Activated CD4-positive, alpha-beta memory T cell treated with anti-CD3 and anti-CD28 coated beads, Interleukin-2, amount 10 ng/mL, durations not matched to agents 7 days and 5 days (primary cell): Measurements from ENCODE around the gene PLK1. TPM values are rescaled to one million over a fixed set of nuclear protein-coding genes. Genes with fewer than 3 reads are reported as not detected.

Experiments used
- CTCF ChIA-PET: fragments of 350-600 bp; sonication (Branson Sonifier 250); formaldehyde crosslinking; loops from one replicate; lab custom pipeline; 2021; ENCODE audit warnings: antibody characterized with exemption, inconsistent platforms; lab: Charles Lee
- POLR2A ChIA-PET: fragments of 350-600 bp; sonication (Branson Sonifier 250); formaldehyde crosslinking; loops from one replicate; lab custom pipeline; 2021; ENCODE audit warnings: antibody characterized with exemption; lab: Charles Lee
- DNase-seq: peaks from one replicate; pipeline ENCODE4 v3.0.0-alpha.2; 2020
- H3K27ac Mint-ChIP-seq: one replicate; pipeline ENCODE4 v1.8.0; 2021; ENCODE audit warnings: mild to moderate bottlenecking, mixed read lengths
- H3K27me3 Mint-ChIP-seq: one replicate; pipeline ENCODE4 v1.8.0; 2021; ENCODE audit warnings: mixed read lengths
- H3K36me3 Mint-ChIP-seq: one replicate; pipeline ENCODE4 v1.8.0; 2021; ENCODE audit warnings: low read depth, mixed read lengths
- H3K4me1 Mint-ChIP-seq: one replicate; pipeline ENCODE4 v1.8.0; 2021; ENCODE audit warnings: mixed read lengths
- H3K4me3 Mint-ChIP-seq: one replicate; pipeline ENCODE4 v1.8.0; 2021; ENCODE audit warnings: mild to moderate bottlenecking, mixed read lengths
- H3K9me3 Mint-ChIP-seq: one replicate; pipeline ENCODE4 v1.8.0; 2021; ENCODE audit warnings: mixed read lengths
- total RNA-seq, 2 experiments: library from RNA; stranded (reverse); gene quantifications; one replicate each; pipeline ENCODE4 v1.2.3, GENCODE V29; 2021

Gene PLK1
- total RNA-seq, 2 experiments from 2014 or later = 102 to 104 TPM

GRCh38 chr16:23666571-23667354 lies 11.9 kb upstream of the PLK1 start:
- no peak for DNase-seq
- H3K27me3 Mint-ChIP-seq = no peaks in the 10 kb centered on the region
- CTCF ChIA-PET = interaction anchor here (0.8 kb wide), 1 partner anchor 16 kb away, joined by 3 read pairs; no protein-coding TSS in a partner anchor
- H3K9me3 Mint-ChIP-seq = no peaks in the 10 kb centered on the region
- POLR2A ChIA-PET = interaction anchor here (0.6 to 4.7 kb wide), 2 partner anchors 12 to 26 kb away, joined by 3 to 39 read pairs; partner anchors contain the start of genes DCTN5, PALB2 and PLK1
- peaks cover 88% of the 10 kb centered on the region for H3K36me3 Mint-ChIP-seq
- no peak overlapping the region for H3K4me3 Mint-ChIP-seq
- peaks cover 35% of the 10 kb centered on the region for H3K4me1 Mint-ChIP-seq
- no peak overlapping the region for H3K27ac Mint-ChIP-seq

GRCh38 chr16:23667355-23667659 lies 11.4 kb upstream of the PLK1 start:
- Mint-ChIP-seq H3K4me1 (peaks cover 35% of the 10 kb centered on the region), H3K36me3 (peaks cover 88% of the 10 kb centered on the region), H3K9me3 (no peaks in the 10 kb centered on the region), H3K27me3 (no peaks in the 10 kb centered on the region), H3K27ac (no peak overlapping the region), H3K4me3 (no peak overlapping the region)
- DNase-seq = no peak
- CTCF ChIA-PET = interaction anchor here (0.8 kb wide), 1 partner anchor 17 kb away, joined by 3 read pairs; no protein-coding TSS in a partner anchor
- POLR2A ChIA-PET = interaction anchor here (1.3 to 4.7 kb wide), 2 partner anchors 12 to 159 kb away, joined by 3 to 39 read pairs; partner anchors contain the start of gene PLK1

GRCh38 chr16:23668225-23668624 lies 10.5 kb upstream of the PLK1 start:
- CTCF ChIA-PET = interaction anchor here (0.6 to 2.6 kb wide), 3 partner anchors 11 to 68 kb away, joined by 3 to 12 read pairs (median 7); partner anchors contain the start of gene PLK1
- no peak for DNase-seq
- H3K4me1 Mint-ChIP-seq = peaks cover 32% of the 10 kb centered on the region
- no peaks in the 10 kb centered on the region for H3K27me3 Mint-ChIP-seq
- no peak overlapping the region for H3K27ac Mint-ChIP-seq
- H3K9me3 Mint-ChIP-seq = no peaks in the 10 kb centered on the region
- no peak overlapping the region for H3K4me3 Mint-ChIP-seq
- peaks cover 80% of the 10 kb centered on the region for H3K36me3 Mint-ChIP-seq
- POLR2A ChIA-PET = interaction anchor here (1.3 to 4.7 kb wide), 2 partner anchors 11 to 160 kb away, joined by 3 to 39 read pairs; partner anchors contain the start of gene PLK1

- Mint-ChIP-seq H3K27ac (no peak overlapping the region), H3K9me3 (no peaks in the 10 kb centered on the region), H3K36me3 (peaks cover 82% of the 10 kb centered on the region), H3K4me3 (no peak overlapping the region), H3K27me3 (no peaks in the 10 kb centered on the region), H3K4me1 (peaks cover 28% of the 10 kb centered on the region)
- ChIA-PET POLR2A (interaction anchor here (4.7 kb wide), 1 partner anchor 10 kb away, joined by 39 read pairs; the partner anchor contains the start of gene PLK1), CTCF (interaction anchor here (1.4 to 2.6 kb wide), 3 partner anchors 10 to 29 kb away, joined by 5 to 12 read pairs (median 7); partner anchors contain the start of gene PLK1)
- DNase-seq = no peak
Measured at GRCh38 chr16:23668873-23669272, 9.8 kb upstream of the PLK1 start.

- Mint-ChIP-seq H3K9me3 (no peaks in the 10 kb centered on the region), H3K4me1 (peaks cover 27% of the 10 kb centered on the region), H3K36me3 (peaks cover 73% of the 10 kb centered on the region), H3K4me3 (no peak overlapping the region), H3K27ac (peak overlapping the region; percentile 70), H3K27me3 (no peaks in the 10 kb centered on the region)
- DNase-seq = peak; percentile 78
- ChIA-PET POLR2A (interaction anchor here (0.7 to 4.7 kb wide), 7 partner anchors 9 to 166 kb away, joined by 3 to 39 read pairs (median 3); partner anchors contain the start of genes DCTN5, PALB2 and PLK1), CTCF (interaction anchor here (1.4 to 2.6 kb wide), 4 partner anchors 9 to 57 kb away, joined by 3 to 12 read pairs (median 6); partner anchors contain the start of gene PLK1)
Measured at GRCh38 chr16:23670137-23670776, 8.4 kb upstream of the PLK1 start.

GRCh38 chr16:23673971-23674614 lies 4.6 kb upstream of the PLK1 start:
- CTCF ChIA-PET = interaction anchor here (0.5 kb wide), 1 partner anchor 1137 kb away, joined by 4 read pairs; no protein-coding TSS in a partner anchor
- Mint-ChIP-seq H3K27ac (no peak overlapping the region), H3K9me3 (no peaks in the 10 kb centered on the region), H3K4me1 (peaks cover 36% of the 10 kb centered on the region), H3K4me3 (no peak overlapping the region), H3K27me3 (no peaks in the 10 kb centered on the region), H3K36me3 (peaks cover 39% of the 10 kb centered on the region)
- POLR2A ChIA-PET = interaction anchor here (1.0 kb wide), 1 partner anchor 12 kb away, joined by 3 read pairs; no protein-coding TSS in a partner anchor
- DNase-seq = no peak

GRCh38 chr16:23676924-23677480 lies 1.7 kb upstream of the PLK1 start:
- ChIA-PET CTCF (interaction anchor here (0.8 to 2.7 kb wide), 3 partner anchors 26 to 119 kb away, joined by 3 to 10 read pairs (median 3); partner anchors contain the start of genes EARS2 and UBFD1), POLR2A (interaction anchor here (0.8 to 4.9 kb wide), 6 partner anchors 8 to 36 kb away, joined by 3 to 39 read pairs (median 16); partner anchors contain the start of genes DCTN5 and PALB2)
- peak overlapping the region; percentile 21 for H3K4me3 Mint-ChIP-seq
- H3K4me1 Mint-ChIP-seq = peaks cover 42% of the 10 kb centered on the region
- H3K36me3 Mint-ChIP-seq = peaks cover 46% of the 10 kb centered on the region
- no peaks in the 10 kb centered on the region for H3K9me3 Mint-ChIP-seq
- DNase-seq = no peak
- H3K27me3 Mint-ChIP-seq = no peaks in the 10 kb centered on the region
- no peak overlapping the region for H3K27ac Mint-ChIP-seq

- Mint-ChIP-seq H3K4me3 (peak overlapping the region; percentile 97), H3K27ac (peak overlapping the region; percentile 78), H3K9me3 (no peaks in the 10 kb centered on the region), H3K4me1 (peaks cover 45% of the 10 kb centered on the region), H3K27me3 (no peaks in the 10 kb centered on the region), H3K36me3 (peaks cover 47% of the 10 kb centered on the region)
- ChIA-PET CTCF (interaction anchor here (0.5 to 2.7 kb wide), 7 partner anchors 10 to 372 kb away, joined by 3 to 12 read pairs (median 4); partner anchors contain the start of genes EARS2 and UBFD1), POLR2A (interaction anchor here (0.6 to 4.9 kb wide), 10 partner anchors 11 to 419 kb away, joined by 3 to 39 read pairs (median 3); partner anchors contain the start of genes DCTN5, GGA2 and PALB2)
- DNase-seq = peak; percentile 42
Measured at GRCh38 chr16:23679274-23679985, 741 bp downstream of the PLK1 start.

- Mint-ChIP-seq H3K9me3 (no peaks in the 10 kb centered on the region), H3K4me1 (peaks cover 46% of the 10 kb centered on the region), H3K4me3 (peak overlapping the region; percentile 97), H3K36me3 (peaks cover 50% of the 10 kb centered on the region), H3K27me3 (no peaks in the 10 kb centered on the region), H3K27ac (peak overlapping the region; percentile 5)
- POLR2A ChIA-PET = interaction anchor here (1.1 to 4.9 kb wide), 4 partner anchors 11 to 39 kb away, joined by 3 to 39 read pairs (median 33); partner anchors contain the start of genes DCTN5 and PALB2
- CTCF ChIA-PET = interaction anchor here (2.1 to 2.7 kb wide), 2 partner anchors 11 to 122 kb away, joined by 10 to 12 read pairs; partner anchors contain the start of genes EARS2 and UBFD1
- DNase-seq = no peak
Measured at GRCh38 chr16:23679986-23680336, 1.3 kb downstream of the PLK1 start.

- H3K9me3 Mint-ChIP-seq = no peaks in the 10 kb centered on the region
- ChIA-PET POLR2A (interaction anchor here (1.0 kb wide), 1 partner anchor 12 kb away, joined by 3 read pairs; no protein-coding TSS in a partner anchor), CTCF (no interaction called here)
- no peak overlapping the region for H3K4me3 Mint-ChIP-seq
- H3K27ac Mint-ChIP-seq = peak overlapping the region; percentile 45
- peaks cover 47% of the 10 kb centered on the region for H3K4me1 Mint-ChIP-seq
- H3K36me3 Mint-ChIP-seq = peaks cover 66% of the 10 kb centered on the region
- DNase-seq = no peak
- H3K27me3 Mint-ChIP-seq = no peaks in the 10 kb centered on the region
Measured at GRCh38 chr16:23682181-23682580, 3.5 kb downstream of the PLK1 start.

- no peak overlapping the region for H3K4me3 Mint-ChIP-seq
Measured at GRCh38 chr16:23683487-23683886, 4.8 kb downstream of the PLK1 start.

More at GRCh38 chr16:23683487-23683886, 4.8 kb downstream of the PLK1 start:
- H3K27ac Mint-ChIP-seq = no peak overlapping the region
- peaks cover 79% of the 10 kb centered on the region for H3K36me3 Mint-ChIP-seq
- DNase-seq = no peak
- ChIA-PET POLR2A (interaction anchor here (0.8 to 1.4 kb wide), 3 partner anchors 9 to 14 kb away, joined by 3 to 4 read pairs (median 3); no protein-coding TSS in a partner anchor), CTCF (interaction anchor here (0.6 kb wide), 1 partner anchor 388 kb away, joined by 4 read pairs; no protein-coding TSS in a partner anchor)
- H3K4me1 Mint-ChIP-seq = peaks cover 36% of the 10 kb centered on the region
- H3K9me3 Mint-ChIP-seq = no peaks in the 10 kb centered on the region
- no peaks in the 10 kb centered on the region for H3K27me3 Mint-ChIP-seq
